PFSK-1 (cell line): ENCODE results near the gene PI4K2B.

Source experiments
- FOXP2 ChIP-seq: optimal IDR thresholded peaks from 2 replicates; pipeline ENCODE3; 2011; ENCODE audit warnings: borderline replicate concordance, control low read depth, inconsistent platforms; ENCODE audit not compliant: insufficient read depth; ENCODE audit errors: extremely low read length, extremely low read depth
- POLR2AphosphoS5 ChIP-seq: IDR thresholded peaks from 2 replicates; pipeline ENCODE4 v1.6.1; 2012; ENCODE audit warnings: low read depth, mild to moderate bottlenecking, control low read depth, low read length, moderate library complexity
- SIN3A ChIP-seq: IDR thresholded peaks from 2 replicates; pipeline ENCODE4 v1.6.1; 2012; ENCODE audit warnings: mild to moderate bottlenecking, low read length, moderate library complexity, borderline replicate concordance; ENCODE audit not compliant: insufficient read depth
- TAF1 ChIP-seq: IDR thresholded peaks from 2 replicates; pipeline ENCODE4 v1.6.1; 2012; ENCODE audit warnings: low read length, control low read depth, borderline replicate concordance; ENCODE audit not compliant: insufficient read depth
- TF ChIP-seq, protein P1 (sequence below), 2 experiments: IDR thresholded peaks; 2 replicates each; pipeline versions ENCODE4 v1.6.1 to v1.8.0; 2011 to 2012; ENCODE audit warnings: low read depth in 2 of 2, low read length in 2 of 2, control low read depth in 1 of 2, inconsistent platforms in 1 of 2, mild to moderate bottlenecking in 1 of 2, moderate library complexity in 1 of 2; ENCODE audit not compliant: insufficient read depth in 1 of 2

Gene PI4K2B

DNA sequence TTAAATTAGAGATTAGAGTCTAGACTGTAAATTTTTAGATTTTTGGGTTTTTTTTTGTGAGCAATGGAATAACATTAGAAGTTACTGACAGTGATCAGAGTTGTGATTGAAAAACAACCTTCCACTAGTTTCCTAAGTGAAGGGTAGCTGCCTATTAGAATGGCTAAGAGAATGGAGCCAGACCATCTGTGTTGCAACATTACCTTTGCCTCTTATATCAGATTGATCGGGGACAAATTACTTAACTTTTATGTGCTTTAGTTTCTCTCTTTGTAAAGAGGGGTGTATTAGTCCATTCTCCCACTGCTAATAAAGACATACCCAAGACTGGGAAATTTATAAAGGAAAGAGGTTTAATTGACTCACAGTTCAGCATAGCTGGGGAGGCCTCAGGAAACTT is 12.5 kb upstream of the PI4K2B start:
- TF ChIP-seq POLR2AphosphoS5 (no peak), FOXP2 (no peak), TAF1 (no peak), SIN3A (no peak)
- TF ChIP-seq, protein P1, sequence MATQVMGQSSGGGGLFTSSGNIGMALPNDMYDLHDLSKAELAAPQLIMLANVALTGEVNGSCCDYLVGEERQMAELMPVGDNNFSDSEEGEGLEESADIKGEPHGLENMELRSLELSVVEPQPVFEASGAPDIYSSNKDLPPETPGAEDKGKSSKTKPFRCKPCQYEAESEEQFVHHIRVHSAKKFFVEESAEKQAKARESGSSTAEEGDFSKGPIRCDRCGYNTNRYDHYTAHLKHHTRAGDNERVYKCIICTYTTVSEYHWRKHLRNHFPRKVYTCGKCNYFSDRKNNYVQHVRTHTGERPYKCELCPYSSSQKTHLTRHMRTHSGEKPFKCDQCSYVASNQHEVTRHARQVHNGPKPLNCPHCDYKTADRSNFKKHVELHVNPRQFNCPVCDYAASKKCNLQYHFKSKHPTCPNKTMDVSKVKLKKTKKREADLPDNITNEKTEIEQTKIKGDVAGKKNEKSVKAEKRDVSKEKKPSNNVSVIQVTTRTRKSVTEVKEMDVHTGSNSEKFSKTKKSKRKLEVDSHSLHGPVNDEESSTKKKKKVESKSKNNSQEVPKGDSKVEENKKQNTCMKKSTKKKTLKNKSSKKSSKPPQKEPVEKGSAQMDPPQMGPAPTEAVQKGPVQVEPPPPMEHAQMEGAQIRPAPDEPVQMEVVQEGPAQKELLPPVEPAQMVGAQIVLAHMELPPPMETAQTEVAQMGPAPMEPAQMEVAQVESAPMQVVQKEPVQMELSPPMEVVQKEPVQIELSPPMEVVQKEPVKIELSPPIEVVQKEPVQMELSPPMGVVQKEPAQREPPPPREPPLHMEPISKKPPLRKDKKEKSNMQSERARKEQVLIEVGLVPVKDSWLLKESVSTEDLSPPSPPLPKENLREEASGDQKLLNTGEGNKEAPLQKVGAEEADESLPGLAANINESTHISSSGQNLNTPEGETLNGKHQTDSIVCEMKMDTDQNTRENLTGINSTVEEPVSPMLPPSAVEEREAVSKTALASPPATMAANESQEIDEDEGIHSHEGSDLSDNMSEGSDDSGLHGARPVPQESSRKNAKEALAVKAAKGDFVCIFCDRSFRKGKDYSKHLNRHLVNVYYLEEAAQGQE (IDR thresholded peaks at IDR 0.05; ENCODE audit: insufficient read depth in 1 of 2, low read depth in 2 of 2, low read length in 2 of 2), result no peak

DNA sequence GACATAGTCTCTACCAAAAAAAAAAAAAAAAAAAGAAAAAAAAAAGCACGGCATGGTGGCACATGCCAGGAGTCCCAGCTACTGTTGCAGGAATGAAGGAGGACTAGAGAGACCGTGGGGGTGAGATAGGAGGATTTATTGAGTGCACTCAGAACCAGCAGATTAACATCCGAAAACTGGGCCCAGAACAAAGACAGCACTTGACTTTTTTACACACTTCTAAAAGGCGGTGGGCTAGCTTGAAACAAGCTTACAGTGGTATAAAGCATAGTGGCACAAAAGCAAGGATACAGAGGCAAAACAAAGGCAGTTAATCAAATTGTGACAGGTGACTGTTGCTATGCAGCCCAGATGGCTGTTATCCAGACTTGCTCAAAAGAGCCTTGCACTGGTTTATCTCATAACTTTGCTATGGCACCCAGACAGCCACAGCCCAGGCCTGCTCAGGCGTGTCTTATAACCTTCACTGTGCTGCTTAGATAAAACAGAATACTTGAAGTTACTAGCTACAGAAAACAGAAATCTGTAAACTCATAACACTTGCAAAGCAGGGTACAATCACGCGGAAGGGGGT is 9.9 kb upstream of the PI4K2B start:
- TF ChIP-seq POLR2AphosphoS5 (no peak), TAF1 (no peak), FOXP2 (no peak), SIN3A (no peak)
- TF ChIP-seq, protein P1 (IDR thresholded peaks at IDR 0.05; ENCODE audit: insufficient read depth in 1 of 2, low read depth in 2 of 2, low read length in 2 of 2), result no peak

DNA sequence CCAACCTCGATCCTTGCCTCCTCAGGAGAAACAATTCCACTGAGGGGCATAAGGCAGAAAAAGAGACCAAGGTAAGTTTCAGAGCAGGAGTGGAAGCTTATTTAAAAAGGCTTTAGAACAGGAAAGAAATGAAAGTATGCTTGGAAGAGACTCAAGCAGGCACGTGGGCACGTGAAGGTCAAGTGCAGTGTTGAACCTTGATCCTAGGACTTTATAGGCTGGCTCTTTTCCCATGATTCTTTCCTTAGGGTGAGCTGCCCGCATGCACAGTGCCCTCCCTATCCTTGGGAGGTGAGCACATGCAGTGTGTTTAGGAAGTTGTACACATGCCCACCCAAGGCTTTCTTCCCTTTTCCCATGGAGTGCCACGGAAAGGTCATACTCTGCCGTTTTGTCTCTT is 4.0 kb upstream of the PI4K2B start:
- TF ChIP-seq, protein P1 (IDR thresholded peaks at IDR 0.05; ENCODE audit: insufficient read depth in 1 of 2, low read depth in 2 of 2, low read length in 2 of 2), result no peak
- TF ChIP-seq FOXP2 (no peak), TAF1 (no peak), POLR2AphosphoS5 (no peak), SIN3A (no peak)

DNA sequence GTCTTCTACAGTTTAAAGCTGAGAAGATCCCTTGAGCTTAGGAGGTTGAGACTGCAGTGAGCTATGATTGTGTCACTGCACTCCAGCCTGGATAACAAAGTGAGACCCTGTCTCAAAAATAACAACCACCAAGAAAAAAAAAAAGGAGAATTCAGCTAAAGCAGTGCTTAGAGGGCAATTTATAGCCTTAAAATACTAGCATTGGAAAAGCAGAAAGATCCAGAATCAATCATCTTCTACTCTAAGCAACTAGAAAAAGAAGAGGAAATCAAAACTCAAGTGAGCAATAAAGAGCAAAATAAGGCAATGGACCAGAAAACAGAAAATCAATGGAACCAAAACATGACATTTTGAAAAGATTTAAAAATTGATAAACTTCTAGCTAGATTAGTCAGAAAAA is 639 bp upstream of the PI4K2B start:
- no peak for TF ChIP-seq POLR2AphosphoS5
- no peak for TF ChIP-seq TAF1
- no peak for TF ChIP-seq SIN3A
- no peak for TF ChIP-seq FOXP2
- TF ChIP-seq, protein P1 (IDR thresholded peaks at IDR 0.05; ENCODE audit: insufficient read depth in 1 of 2, low read depth in 2 of 2, low read length in 2 of 2), result no peak
